Peyer's patch (tissue), 4 donors: ENCODE results near the gene USH2A. TPM values are rescaled to one million over a fixed set of nuclear protein-coding genes. Genes with fewer than 3 reads are reported as not detected.

ENCODE experiments used
- DNase-seq, 3 donors: peaks; one replicate each; pipeline ENCODE4 v3.0.0-alpha.2; 2017 to 2019
- H3K27ac ChIP-seq, 4 donors: fragments of 200-600 bp; sonication (generic); one replicate each; pipeline ENCODE4 v1.5.1; 2016 to 2019
- H3K27me3 ChIP-seq, 2 donors: fragments of 200-600 bp; sonication (generic); one replicate each; pipeline ENCODE4 v1.5.1; 2019
- H3K36me3 ChIP-seq, 3 donors: fragments of 200-600 bp; sonication (generic); one replicate each; pipeline ENCODE4 v1.5.1; 2016 to 2019
- H3K4me1 ChIP-seq, 4 donors: fragments of 200-600 bp; sonication (generic); one replicate each; pipeline ENCODE4 v1.5.1; 2016 to 2019
- H3K4me3 ChIP-seq, 4 donors: fragments of 200-600 bp; sonication (generic); 1 replicate in 3 of 4; 2 replicates in 1 of 4; pipeline ENCODE4 v1.5.1; 2016 to 2019; ENCODE audit warnings: mild to moderate bottlenecking in 1 of 4
- H3K9me3 ChIP-seq, 4 donors: fragments of 200-600 bp; sonication (generic); one replicate each; pipeline ENCODE4 v1.5.1; 2016 to 2019; ENCODE audit warnings: mild to moderate bottlenecking in 1 of 4
- CTCF ChIP-seq, 6 experiments: fragments of 450-650 bp in 4 of 6; fragments of 200-600 bp in 2 of 6; sonication (generic) in 1 of 6; IDR thresholded peaks; one replicate each; pipeline ENCODE4 v1.5.1; 2017 to 2019; ENCODE audit warnings: antibody characterized with exemption in 6 of 6, mild to moderate bottlenecking in 3 of 6, moderate library complexity in 1 of 6
- POLR2A ChIP-seq, 2 donors: fragments of 450-650 bp; IDR thresholded peaks; one replicate each; pipeline ENCODE4 v1.5.1; 2017; ENCODE audit warnings: antibody characterized with exemption in 2 of 2, mild to moderate bottlenecking in 2 of 2, moderate library complexity in 2 of 2
- total RNA-seq, 4 donors: library from RNA; depleted of rRNA; stranded (reverse); fragments of >200 nt; gene quantifications; one replicate each; pipeline ENCODE4 v1.1.0, GENCODE V29; 2016

The USH2A gene
- total RNA-seq, 4 donors from 2014 or later: not detected

- Histone ChIP-seq H3K27ac (no peak overlapping the region), H3K9me3 (no peaks in the 10 kb centered on the region), H3K4me1 (no peaks in the 10 kb centered on the region), H3K36me3 (no peaks in the 10 kb centered on the region), H3K27me3 (no peaks in the 10 kb centered on the region), H3K4me3 (no peak overlapping the region)
- no peak for DNase-seq
- TF ChIP-seq POLR2A (IDR thresholded peaks at IDR 0.05) (no peak), CTCF (IDR thresholded peaks at IDR 0.05) (no peak)
These were observed 460.2 kb downstream of the USH2A start for GRCh38 chr1:215963040-215963439.

GRCh38 chr1:215958841-215959240 is 464.4 kb downstream of the USH2A start:
- Histone ChIP-seq H3K4me1 (no peaks in the 10 kb centered on the region), H3K27me3 (no peaks in the 10 kb centered on the region), H3K27ac (no peak overlapping the region), H3K4me3 (no peak overlapping the region), H3K9me3 (no peaks in the 10 kb centered on the region), H3K36me3 (no peaks in the 10 kb centered on the region)
- DNase-seq: no peak
- TF ChIP-seq CTCF (IDR thresholded peaks at IDR 0.05) (no peak), POLR2A (IDR thresholded peaks at IDR 0.05) (no peak)

DNA sequence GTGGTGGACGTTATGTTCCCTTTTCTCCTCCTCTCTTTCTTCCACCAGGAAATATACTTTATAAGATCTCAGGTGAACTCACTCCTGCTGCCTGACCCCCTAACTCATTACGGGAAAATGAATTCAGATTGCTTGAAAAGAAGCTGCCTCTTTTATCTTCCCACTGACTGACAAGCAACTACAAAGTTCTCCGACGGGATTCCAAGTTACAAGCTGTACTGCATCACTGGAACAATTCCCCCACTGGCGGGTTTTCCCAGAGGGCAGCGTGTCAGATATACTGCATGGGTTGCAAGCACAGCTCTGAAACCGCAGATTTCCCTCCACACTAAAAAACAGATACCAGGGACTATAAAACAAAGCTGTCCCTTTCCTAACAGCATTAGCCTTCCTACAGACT is 465.6 kb downstream of the USH2A start:
- Histone ChIP-seq H3K27ac (no peak overlapping the region), H3K27me3 (no peaks in the 10 kb centered on the region), H3K4me3 (no peak overlapping the region), H3K4me1 (no peaks in the 10 kb centered on the region), H3K9me3 (no peaks in the 10 kb centered on the region), H3K36me3 (no peaks in the 10 kb centered on the region)
- TF ChIP-seq CTCF (IDR thresholded peaks at IDR 0.05) (no peak), POLR2A (IDR thresholded peaks at IDR 0.05) (no peak)
- no peak for DNase-seq

DNA sequence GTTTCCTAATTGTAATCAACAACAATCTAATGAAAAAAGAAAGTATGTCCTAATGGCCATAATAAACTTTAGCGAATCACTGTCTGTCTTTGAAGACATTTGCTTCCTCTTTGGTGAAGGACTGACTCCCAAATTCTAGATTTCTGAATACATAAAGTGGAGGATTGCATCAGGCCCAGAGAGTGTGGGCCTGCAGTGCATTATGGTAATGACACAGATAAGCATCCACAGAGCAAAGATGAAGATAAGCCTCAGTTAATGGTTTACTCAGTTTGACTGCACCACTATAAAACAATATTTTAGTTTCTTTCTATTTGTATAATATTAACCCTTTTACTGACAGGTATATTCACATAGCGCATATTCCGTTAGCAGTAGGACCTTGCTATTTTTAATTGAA is 490.7 kb downstream of the USH2A start:
- H3K27me3 ChIP-seq: no peaks in the 10 kb centered on the region
- H3K9me3 ChIP-seq: no peaks in the 10 kb centered on the region
- no peak overlapping the region for H3K4me3 ChIP-seq
- no peaks in the 10 kb centered on the region for H3K4me1 ChIP-seq
- no peak for TF ChIP-seq POLR2A (IDR thresholded peaks at IDR 0.05)
- TF ChIP-seq CTCF (IDR thresholded peaks at IDR 0.05): peak in 1 of 6 experiments; percentile 2
- H3K27ac ChIP-seq: no peak overlapping the region
- no peak for DNase-seq
- no peaks in the 10 kb centered on the region for H3K36me3 ChIP-seq

DNA sequence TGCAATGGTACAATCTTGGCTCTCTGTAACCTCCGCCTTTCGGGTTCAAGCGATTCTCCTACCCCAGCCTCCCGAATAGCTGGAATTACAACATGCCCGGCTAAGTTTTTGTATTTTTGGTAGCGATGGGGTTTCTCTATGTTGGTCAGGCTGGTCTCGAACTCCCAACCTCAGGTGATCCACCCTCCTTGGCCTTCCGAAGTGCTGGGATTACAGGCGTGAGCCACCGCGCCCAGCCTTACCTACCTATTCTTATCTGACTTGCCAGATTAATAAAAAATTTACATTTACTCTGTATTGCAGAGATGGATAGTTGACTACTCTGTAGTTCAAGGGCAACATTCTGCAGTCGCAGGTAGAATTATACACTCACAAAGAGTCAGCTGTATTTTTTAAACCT is 496.6 kb downstream of the USH2A start:
- H3K36me3 ChIP-seq: no peaks in the 10 kb centered on the region
- H3K4me1 ChIP-seq: no peaks in the 10 kb centered on the region
- no peaks in the 10 kb centered on the region for H3K27me3 ChIP-seq
- TF ChIP-seq POLR2A (IDR thresholded peaks at IDR 0.05): no peak
- TF ChIP-seq CTCF (IDR thresholded peaks at IDR 0.05): no peak
- no peak for DNase-seq
- H3K27ac ChIP-seq: no peak overlapping the region
- no peak overlapping the region for H3K4me3 ChIP-seq
- H3K9me3 ChIP-seq: no peaks in the 10 kb centered on the region

GRCh38 chr1:215923129-215923824 is 500.0 kb downstream of the USH2A start:
- H3K27me3 ChIP-seq: no peaks in the 10 kb centered on the region
- TF ChIP-seq POLR2A (IDR thresholded peaks at IDR 0.05) (no peak), CTCF (IDR thresholded peaks at IDR 0.05) (no peak)
- DNase-seq: no peak
- no peaks in the 10 kb centered on the region for H3K4me1 ChIP-seq
- H3K4me3 ChIP-seq: no peak overlapping the region
- no peak overlapping the region for H3K27ac ChIP-seq
- H3K36me3 ChIP-seq: no peaks in the 10 kb centered on the region
- no peaks in the 10 kb centered on the region for H3K9me3 ChIP-seq
